DMS114 treated with DMSO at 0.1 percent for 48 hours (cell line): ENCODE measurements around the gene TYMS.

Source experiments
- DNase-seq: peaks from one replicate; lab custom pipeline; 2025; ENCODE audit not compliant: unreplicated experiment; lab: John Stamatoyannopoulos, UW

Gene TYMS

GRCh38 chr18:644395-645004, 13.0 kb upstream of the TYMS start:
- no peak for DNase-seq

- DNase-seq: no peak
Observed at GRCh38 chr18:647304-647703, 10.1 kb upstream of the TYMS start.

GRCh38 chr18:649341-649740, 8.1 kb upstream of the TYMS start:
- no peak for DNase-seq

GRCh38 chr18:650428-650858, 7.0 kb upstream of the TYMS start:
- no peak for DNase-seq

DNA sequence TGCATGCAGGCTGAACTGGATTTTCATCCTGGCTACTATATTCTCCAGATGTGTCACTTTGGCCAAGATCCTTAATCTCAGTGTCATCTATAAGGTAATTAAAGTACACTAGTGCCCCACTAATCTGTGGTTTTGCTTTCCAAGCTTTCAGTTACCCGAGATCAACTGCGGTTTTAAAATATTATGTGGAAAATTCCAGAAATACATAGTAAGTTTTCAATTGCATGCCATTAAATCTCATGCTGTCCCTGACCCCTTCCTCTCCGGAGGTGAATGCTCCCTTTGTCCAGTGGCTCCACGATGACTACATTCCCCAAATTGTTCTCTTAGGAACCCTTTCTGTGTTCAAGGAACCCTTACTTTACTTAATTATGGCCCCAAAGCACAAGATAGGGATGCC, 5.3 kb upstream of the TYMS start:
- no peak for DNase-seq

DNA sequence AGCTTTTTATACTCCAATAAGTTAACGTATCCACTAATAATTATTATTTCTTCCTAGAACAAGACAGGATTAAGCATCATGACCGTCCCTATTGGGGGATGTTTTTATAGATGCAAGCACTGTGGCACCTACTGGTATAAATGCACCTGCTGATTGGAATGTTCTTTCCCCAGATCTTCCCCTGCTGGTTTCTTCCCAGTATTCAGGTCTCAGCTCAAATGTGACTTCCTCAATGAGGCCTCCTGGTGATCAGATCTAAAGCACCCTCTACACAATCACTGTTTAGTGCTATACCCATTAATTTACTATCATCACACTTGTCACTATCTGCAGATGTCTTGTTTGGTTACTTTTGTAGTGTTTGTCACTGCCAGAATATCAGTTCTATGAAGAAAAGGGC, 3.9 kb upstream of the TYMS start:
- DNase-seq: no peak

DNA sequence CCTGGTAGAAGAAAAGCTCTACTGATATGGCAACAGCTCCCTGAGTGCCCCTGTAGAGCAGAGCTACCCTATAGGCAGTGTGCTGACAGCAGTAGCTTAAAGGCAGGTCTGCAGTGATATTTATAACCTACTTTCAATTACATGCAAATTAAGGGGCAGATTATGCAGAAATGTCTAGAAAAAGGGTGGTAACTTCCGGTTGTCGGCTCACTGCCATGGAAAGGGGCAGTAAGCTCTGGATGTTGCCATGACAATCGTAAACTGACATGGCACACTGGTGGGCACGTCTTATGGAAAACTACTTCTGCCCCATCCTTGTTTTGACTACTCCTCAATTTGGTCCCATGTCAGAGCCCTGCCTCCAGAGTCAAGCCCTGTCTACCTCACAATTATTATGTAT, 2.9 kb upstream of the TYMS start:
- no peak for DNase-seq

GRCh38 chr18:655445-655844, 2.0 kb upstream of the TYMS start:
- no peak for DNase-seq

- DNase-seq: peak; percentile 84
Observed at GRCh38 chr18:658001-658946, 821 bp downstream of the TYMS start.

GRCh38 chr18:658947-659533, 1.6 kb downstream of the TYMS start:
- DNase-seq: no peak

GRCh38 chr18:659597-659996, 2.1 kb downstream of the TYMS start:
- no peak for DNase-seq

- DNase-seq: no peak
Observed at GRCh38 chr18:662197-662596, 4.7 kb downstream of the TYMS start.

DNA sequence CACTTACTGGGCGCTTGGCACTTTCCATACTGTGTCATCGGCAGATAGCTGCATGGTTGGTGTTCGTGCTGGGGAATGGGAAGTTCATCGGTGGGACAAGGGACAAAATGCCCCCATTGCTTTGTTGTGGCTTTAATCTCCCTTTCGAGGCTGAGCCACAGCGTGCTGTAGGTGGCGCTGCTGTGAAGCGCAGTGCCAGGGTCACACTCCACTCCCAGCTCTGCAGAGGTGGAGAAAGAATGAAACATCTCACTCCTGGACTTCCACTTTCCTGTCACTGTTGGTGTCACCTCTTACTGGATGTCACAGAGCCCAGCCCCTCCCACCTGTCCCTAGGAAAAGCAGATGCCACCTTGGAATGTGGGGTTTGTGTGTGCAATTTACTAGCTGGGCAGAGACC, 8.7 kb downstream of the TYMS start:
- no peak for DNase-seq

DNA sequence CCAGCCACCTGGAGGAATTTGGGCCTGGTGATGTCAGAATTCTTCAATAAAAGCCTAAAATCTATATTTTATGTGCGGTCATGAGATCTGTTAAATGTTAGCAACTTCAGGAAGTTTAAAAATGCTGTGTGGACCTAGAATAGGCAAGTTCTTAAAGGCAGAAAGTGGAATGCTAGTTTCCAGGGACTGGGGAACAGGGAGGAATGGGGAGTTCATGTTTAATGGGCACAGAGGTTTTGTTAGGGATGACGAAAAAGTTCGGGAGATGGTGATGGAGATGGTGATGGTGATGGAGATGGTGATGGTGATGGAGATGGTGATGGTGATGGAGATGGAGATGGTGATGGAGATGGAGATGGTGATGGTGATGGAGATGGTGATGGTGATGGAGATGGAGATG, 9.2 kb downstream of the TYMS start:
- no peak for DNase-seq

DNA sequence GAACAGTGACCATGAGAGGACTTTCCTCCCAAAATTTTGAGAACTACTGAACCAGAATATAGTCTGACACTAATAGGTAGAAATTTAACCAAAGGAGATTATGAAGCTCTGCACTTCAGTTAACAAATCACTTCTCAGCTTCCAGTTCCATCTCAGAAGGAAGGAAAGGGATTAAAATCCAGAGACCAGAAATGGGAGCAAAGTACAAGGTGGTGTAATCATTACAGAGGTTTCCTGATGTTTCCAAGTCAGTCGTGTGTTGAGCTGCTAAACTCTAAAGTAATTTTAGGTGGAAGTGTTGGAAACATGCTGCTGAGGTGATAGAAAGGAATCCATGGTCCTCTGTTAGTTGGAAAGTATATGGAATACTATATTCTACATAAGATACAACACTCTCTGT, 10.8 kb downstream of the TYMS start:
- DNase-seq: no peak

- no peak for DNase-seq
Observed at GRCh38 chr18:669077-669476, 11.6 kb downstream of the TYMS start.

GRCh38 chr18:670522-670921, 13.1 kb downstream of the TYMS start:
- no peak for DNase-seq

DNA sequence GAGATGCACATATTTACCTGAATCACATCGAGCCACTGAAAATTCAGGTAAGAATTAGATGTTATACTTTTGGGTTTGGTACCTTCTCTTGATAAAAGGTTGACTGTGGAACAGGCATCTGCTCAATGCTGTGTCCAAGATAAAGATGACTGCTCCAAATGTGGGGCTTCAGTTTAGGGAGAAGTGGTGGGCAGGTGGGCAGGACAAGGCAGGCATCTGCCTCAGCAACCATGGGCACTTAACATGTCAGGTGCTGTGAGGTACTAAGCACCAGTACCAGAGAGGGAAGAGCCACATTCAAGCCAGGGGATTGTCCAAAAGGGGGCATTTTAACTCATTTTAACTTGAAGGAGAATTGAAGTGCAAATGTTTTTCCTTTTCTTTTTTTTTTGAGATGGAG, 14.0 kb downstream of the TYMS start:
- no peak for DNase-seq

GRCh38 chr18:673317-673716, 15.9 kb downstream of the TYMS start:
- DNase-seq: no peak

DNA sequence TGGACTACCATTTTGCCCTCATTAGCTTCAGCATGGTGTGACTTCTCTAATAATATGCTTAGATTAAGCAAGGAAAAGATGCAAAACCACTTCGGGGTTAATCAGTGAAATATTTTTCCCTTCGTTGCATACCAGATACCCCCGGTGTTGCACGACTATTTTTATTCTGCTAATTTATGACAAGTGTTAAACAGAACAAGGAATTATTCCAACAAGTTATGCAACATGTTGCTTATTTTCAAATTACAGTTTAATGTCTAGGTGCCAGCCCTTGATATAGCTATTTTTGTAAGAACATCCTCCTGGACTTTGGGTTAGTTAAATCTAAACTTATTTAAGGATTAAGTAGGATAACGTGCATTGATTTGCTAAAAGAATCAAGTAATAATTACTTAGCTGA, 16.3 kb downstream of the TYMS start:
- no peak for DNase-seq

DNA sequence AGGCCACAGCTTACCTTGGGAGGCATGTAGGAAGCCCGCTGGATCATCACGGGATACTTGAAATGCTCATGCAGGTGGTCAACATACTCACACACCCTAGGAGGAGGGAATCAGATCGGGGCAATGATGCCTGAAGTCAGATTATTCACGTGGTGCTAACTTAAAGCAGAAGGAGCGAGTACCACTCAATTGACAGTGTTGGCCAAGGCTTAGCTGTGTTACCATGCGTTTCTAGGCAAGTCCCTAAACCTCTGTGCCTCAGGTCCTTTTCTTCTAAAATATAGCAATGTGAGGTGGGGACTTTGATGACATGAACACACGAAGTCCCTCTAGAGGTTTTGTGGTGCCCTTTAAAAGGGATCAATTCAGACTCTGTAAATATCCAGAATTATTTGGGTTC, 17.9 kb downstream of the TYMS start:
- no peak for DNase-seq

DNA sequence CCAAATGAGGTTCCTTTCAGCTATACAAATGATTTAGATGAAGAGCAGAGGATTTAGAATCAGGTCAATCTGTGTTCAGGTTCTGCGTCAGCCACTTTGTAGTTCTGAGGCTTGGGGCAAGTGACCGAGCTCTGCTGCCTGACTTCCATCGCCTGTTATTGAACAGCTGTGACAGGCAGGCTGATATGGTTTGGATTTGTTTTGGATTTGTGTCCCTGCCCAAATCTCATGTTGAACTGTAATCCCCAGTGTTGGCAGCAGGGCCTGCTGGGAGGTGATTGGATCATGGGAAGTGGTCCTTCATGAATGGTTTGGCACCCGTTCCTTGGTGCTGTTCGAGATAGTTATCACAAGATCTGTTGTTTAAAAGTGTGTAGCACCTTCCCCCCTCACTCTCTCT, 18.6 kb downstream of the TYMS start:
- no peak for DNase-seq
